Neural cell (in vitro differentiated cells): Measurements from ENCODE around the gene MEX3D. TPM values are rescaled to one million over a fixed set of nuclear protein-coding genes. Genes with fewer than 3 reads are reported as not detected.

Source experiments
- H2AFZ ChIP-seq: fragments of 200-600, 300-800 bp; sonication (generic), shearing (Covaris generic); 2 replicates; pipeline ENCODE4 v1.6.0; 2014; ENCODE audit warnings: low read depth, mild to moderate bottlenecking, antibody characterized with exemption, low read length, moderate library complexity
- H3F3A ChIP-seq: fragments of 200-600 bp; shearing (Covaris generic); 2 replicates; pipeline ENCODE4 v1.6.1; 2016; ENCODE audit warnings: mild to moderate bottlenecking, moderate library complexity, mixed read lengths, antibody characterized with exemption, low read length; ENCODE audit not compliant: insufficient read depth, poor library complexity, severe bottlenecking
- H3K27ac ChIP-seq: fragments of 200-600, 300-800 bp; sonication (generic), shearing (Covaris generic); 2 replicates; pipeline ENCODE4 v1.5.1; 2014; ENCODE audit warnings: mild to moderate bottlenecking, low read length, moderate library complexity
- H3K27me3 ChIP-seq: fragments of 300-800, 200-600 bp; sonication (generic), shearing (Covaris generic); 2 replicates; pipeline ENCODE4 v1.6.0; 2014; ENCODE audit warnings: mild to moderate bottlenecking, low read depth, low read length, moderate library complexity; ENCODE audit not compliant: insufficient read depth
- H3K36me3 ChIP-seq: fragments of 300-800, 200-600 bp; sonication (generic), shearing (Covaris generic); 2 replicates; pipeline ENCODE4 v1.5.1; 2014; ENCODE audit warnings: mild to moderate bottlenecking, antibody characterized with exemption, low read length, moderate library complexity; ENCODE audit not compliant: insufficient read depth
- H3K4me2 ChIP-seq: fragments of 300-800, 200-600 bp; sonication (generic), shearing (Covaris generic); 2 replicates; pipeline ENCODE4 v1.6.0; 2014; ENCODE audit warnings: mild to moderate bottlenecking, low read length
- H3K4me3 ChIP-seq: fragments of 300-800, 200-600 bp; sonication (generic), shearing (Covaris generic); 2 replicates; pipeline ENCODE4 v1.5.1; 2014; ENCODE audit warnings: mild to moderate bottlenecking, low read length, moderate library complexity
- H3K79me2 ChIP-seq: fragments of 200-600 bp; shearing (Covaris generic); replicated peaks from 2 replicates; pipeline ENCODE4 v1.6.0; 2014; ENCODE audit warnings: mild to moderate bottlenecking, low read length, moderate library complexity; ENCODE audit not compliant: insufficient read depth
- H3K9ac ChIP-seq: fragments of 300-800, 200-600 bp; sonication (generic), shearing (Covaris generic); 2 replicates; pipeline ENCODE4 v1.6.1; 2016; ENCODE audit warnings: mild to moderate bottlenecking, low read length, mixed read lengths
- H3K9me2 ChIP-seq: fragments of 200-600 bp; shearing (Covaris generic); 2 replicates; pipeline ENCODE4 v1.6.1; 2016; ENCODE audit warnings: mild to moderate bottlenecking, low read length, mixed read lengths; ENCODE audit not compliant: insufficient read depth
- H3K9me3 ChIP-seq: fragments of 200-600, 300-800 bp; sonication (generic), shearing (Covaris generic); 2 replicates; pipeline ENCODE4 v1.6.1; 2016; ENCODE audit warnings: mild to moderate bottlenecking, mixed run types, low read length, moderate library complexity, mixed read lengths
- H4K20me1 ChIP-seq: fragments of 200-600 bp; shearing (Covaris generic); 2 replicates; pipeline ENCODE4 v1.6.1; 2016; ENCODE audit warnings: mild to moderate bottlenecking, mixed run types; ENCODE audit not compliant: insufficient read depth
- CTCF ChIP-seq: fragments of 450-650 bp; IDR thresholded peaks from 2 replicates; pipeline ENCODE4 v1.5.1; 2014; ENCODE audit warnings: antibody characterized with exemption, mild to moderate bottlenecking, moderate library complexity; ENCODE audit not compliant: poor library complexity, severe bottlenecking
- EP300 ChIP-seq: fragments of 450-650 bp; conservative IDR thresholded peaks from 2 replicates; pipeline ENCODE4 v1.6.1; 2014; ENCODE audit warnings: antibody characterized with exemption, mild to moderate bottlenecking, moderate library complexity; ENCODE audit not compliant: poor library complexity, severe bottlenecking
- EZH2 ChIP-seq: fragments of 200-600, 300-800 bp; shearing (Covaris generic), sonication (generic); IDR thresholded peaks from 2 replicates; pipeline ENCODE4 v1.6.1; 2014; ENCODE audit warnings: antibody characterized with exemption, low read length, borderline replicate concordance, mild to moderate bottlenecking; ENCODE audit not compliant: insufficient read depth, poor library complexity, severe bottlenecking
- MXI1 ChIP-seq: fragments of 450-650 bp; conservative IDR thresholded peaks from 2 replicates; pipeline ENCODE4 v1.6.1; 2014; ENCODE audit warnings: antibody characterized with exemption, mild to moderate bottlenecking; ENCODE audit not compliant: poor library complexity, severe bottlenecking
- POLR2AphosphoS5 ChIP-seq: IDR thresholded peaks from 2 replicates; pipeline ENCODE4 v1.6.1; 2012
- RAD21 ChIP-seq: fragments of 450-650 bp; conservative IDR thresholded peaks from 2 replicates; pipeline ENCODE4 v1.6.1; 2014; ENCODE audit warnings: antibody characterized with exemption, mild to moderate bottlenecking, moderate library complexity
- SMC3 ChIP-seq: fragments of 450-650 bp; conservative IDR thresholded peaks from 2 replicates; pipeline ENCODE4 v1.6.1; 2014; ENCODE audit warnings: antibody characterized with exemption, mild to moderate bottlenecking, moderate library complexity; ENCODE audit not compliant: poor library complexity
- TAF1 ChIP-seq: IDR thresholded peaks from 2 replicates; pipeline ENCODE4 v1.6.1; 2012; ENCODE audit warnings: low read depth
- polyA plus RNA-seq: library from polyadenylated mRNA; depleted of rRNA; stranded (reverse); fragments of >200 nt; gene quantifications from 2 replicates; pipeline ENCODE4 v1.2.3, GENCODE V29; 2014
- small RNA-seq, 3 experiments: library from RNA; depleted of rRNA; stranded (forward); fragments of <200 nt; gene quantifications; one replicate each; pipeline ENCODE3, GENCODE V24; 2012
- TF ChIP-seq, protein P1 (sequence below): IDR thresholded peaks from 2 replicates; pipeline ENCODE4 v1.6.1; 2012; ENCODE audit warnings: borderline replicate concordance

MEX3D gene
- polyA plus RNA-seq, 1 donor from 2014 or later = 20.8 TPM

DNA sequence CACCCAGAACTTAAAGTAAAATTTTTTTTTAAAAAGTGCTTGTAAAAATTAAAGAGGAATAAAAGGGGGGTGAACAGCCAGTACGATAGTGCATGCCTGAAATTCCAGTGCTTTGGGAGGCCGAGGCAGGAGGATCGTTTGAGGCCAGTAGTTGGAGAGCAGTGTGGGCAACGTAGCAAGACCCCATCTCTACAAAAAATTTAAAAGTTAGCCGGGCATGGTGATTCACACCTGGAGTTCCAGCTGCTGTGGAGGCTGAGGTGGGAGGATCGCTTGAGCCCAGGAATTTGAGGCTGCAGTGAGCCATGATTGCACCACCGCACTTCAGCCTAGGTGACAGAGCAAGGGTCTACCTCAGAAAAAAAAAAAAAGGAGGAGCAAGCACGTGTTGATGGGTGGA lies 63.1 kb downstream of the MEX3D start:
- Histone ChIP-seq H3K9ac (no peak overlapping the region), H3F3A (no peaks in the 10 kb centered on the region), H3K4me2 (no peak overlapping the region), H3K9me3 (no peaks in the 10 kb centered on the region), H2AFZ (no peak overlapping the region), H3K79me2 (no peaks in the 10 kb centered on the region), H3K27me3 (peaks cover 5% of the 10 kb centered on the region), H4K20me1 (no peaks in the 10 kb centered on the region), H3K9me2 (no peaks in the 10 kb centered on the region), H3K4me3 (no peak overlapping the region), H3K36me3 (no peaks in the 10 kb centered on the region), H3K27ac (no peak overlapping the region)
- TF ChIP-seq, protein P1, sequence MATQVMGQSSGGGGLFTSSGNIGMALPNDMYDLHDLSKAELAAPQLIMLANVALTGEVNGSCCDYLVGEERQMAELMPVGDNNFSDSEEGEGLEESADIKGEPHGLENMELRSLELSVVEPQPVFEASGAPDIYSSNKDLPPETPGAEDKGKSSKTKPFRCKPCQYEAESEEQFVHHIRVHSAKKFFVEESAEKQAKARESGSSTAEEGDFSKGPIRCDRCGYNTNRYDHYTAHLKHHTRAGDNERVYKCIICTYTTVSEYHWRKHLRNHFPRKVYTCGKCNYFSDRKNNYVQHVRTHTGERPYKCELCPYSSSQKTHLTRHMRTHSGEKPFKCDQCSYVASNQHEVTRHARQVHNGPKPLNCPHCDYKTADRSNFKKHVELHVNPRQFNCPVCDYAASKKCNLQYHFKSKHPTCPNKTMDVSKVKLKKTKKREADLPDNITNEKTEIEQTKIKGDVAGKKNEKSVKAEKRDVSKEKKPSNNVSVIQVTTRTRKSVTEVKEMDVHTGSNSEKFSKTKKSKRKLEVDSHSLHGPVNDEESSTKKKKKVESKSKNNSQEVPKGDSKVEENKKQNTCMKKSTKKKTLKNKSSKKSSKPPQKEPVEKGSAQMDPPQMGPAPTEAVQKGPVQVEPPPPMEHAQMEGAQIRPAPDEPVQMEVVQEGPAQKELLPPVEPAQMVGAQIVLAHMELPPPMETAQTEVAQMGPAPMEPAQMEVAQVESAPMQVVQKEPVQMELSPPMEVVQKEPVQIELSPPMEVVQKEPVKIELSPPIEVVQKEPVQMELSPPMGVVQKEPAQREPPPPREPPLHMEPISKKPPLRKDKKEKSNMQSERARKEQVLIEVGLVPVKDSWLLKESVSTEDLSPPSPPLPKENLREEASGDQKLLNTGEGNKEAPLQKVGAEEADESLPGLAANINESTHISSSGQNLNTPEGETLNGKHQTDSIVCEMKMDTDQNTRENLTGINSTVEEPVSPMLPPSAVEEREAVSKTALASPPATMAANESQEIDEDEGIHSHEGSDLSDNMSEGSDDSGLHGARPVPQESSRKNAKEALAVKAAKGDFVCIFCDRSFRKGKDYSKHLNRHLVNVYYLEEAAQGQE = no peak
- TF ChIP-seq EZH2 (no peak), CTCF (no peak), SMC3 (no peak), EP300 (no peak), MXI1 (no peak), RAD21 (no peak), TAF1 (no peak), POLR2AphosphoS5 (no peak)

Small RNA genes lying within 50 kb of the gene (small RNA-seq; reads per million reads assigned to genes)
- 0 reads per million in 3 experiments for gene AC005943.2
- gene RN7SL477P = 0 reads per million in 3 experiments
- 0 reads per million in 3 experiments for gene RNU6-1223P

Other genes with a start within 250 kb of the MEX3D start
- gene NDUFS7, start 184.4 kb downstream of the MEX3D start, polyA plus RNA-seq = 192 and 196 TPM in 2 replicates
- 32.5 and 54.1 TPM in 2 replicates for gene GAMT, start 166.8 kb downstream of the MEX3D start, polyA plus RNA-seq
- 60.5 and 95.2 TPM in 2 replicates for gene DAZAP1, start 160.7 kb downstream of the MEX3D start, polyA plus RNA-seq
- gene RPS15, start 129.9 kb downstream of the MEX3D start, polyA plus RNA-seq = 452 and 591 TPM in 2 replicates
- 50.5 and 79.7 TPM in 2 replicates for gene APC2, start 118.2 kb downstream of the MEX3D start, polyA plus RNA-seq
- 80.2 and 108 TPM in 2 replicates for gene C19orf25, start 89.1 kb downstream of the MEX3D start, polyA plus RNA-seq
- gene PCSK4, start 78.0 kb downstream of the MEX3D start, polyA plus RNA-seq = 11.8 and 24.1 TPM in 2 replicates
- gene REEP6, start 77.1 kb downstream of the MEX3D start, polyA plus RNA-seq = 10.7 and 17.0 TPM in 2 replicates
- not detected in 2 replicates for gene ADAMTSL5, start 55.3 kb downstream of the MEX3D start, polyA plus RNA-seq
- gene PLK5, start 44.2 kb downstream of the MEX3D start, polyA plus RNA-seq = 3.6 and 7.1 TPM in 2 replicates
- gene MBD3, start 24.5 kb upstream of the MEX3D start, polyA plus RNA-seq = 80.1 and 102 TPM in 2 replicates
- 204 and 237 TPM in 2 replicates for gene UQCR11, start 37.1 kb upstream of the MEX3D start, polyA plus RNA-seq
- gene TCF3, start 84.3 kb upstream of the MEX3D start, polyA plus RNA-seq = 31.7 and 44.9 TPM in 2 replicates
- gene ONECUT3, start 185.2 kb upstream of the MEX3D start, polyA plus RNA-seq = 0.45 and 1.6 TPM in 2 replicates
- 0.74 and 1.5 TPM in 2 replicates for gene ATP8B3, start 244.0 kb upstream of the MEX3D start, polyA plus RNA-seq